GM18507 (cell line): ENCODE results near the gene ELAPOR2.
A peak's percentile ranks its signal among the peaks of the same experiment; 100 is the strongest.
"Not testable (repeated sequence)": the region's sequence is repeated elsewhere in the genome, so short reads cannot be mapped to it uniquely, and the experiment has no call there.

Source experiments
- DNase-seq: peaks from one replicate; pipeline ENCODE4 v3.0.0; 2011; ENCODE audit warnings: low read depth; ENCODE audit not compliant: insufficient read length; ENCODE audit errors: extremely low spot score
- FAIRE-seq: peaks from 2 replicates; lab custom pipeline; 2011; peaks lifted over from hg19 to GRCh38; lab: Jason Lieb, UNC

The ELAPOR2 gene

GRCh38 chr7:87046456-87046855, 13.0 kb downstream of the ELAPOR2 start:
- FAIRE-seq (no peak), DNase-seq (no peak)

- DNase-seq, FAIRE-seq: not testable (repeated sequence)
Observed at GRCh38 chr7:87044713-87045112, 14.7 kb downstream of the ELAPOR2 start.

- FAIRE-seq, DNase-seq: not testable (repeated sequence)
Observed at GRCh38 chr7:87041586-87041985, 17.9 kb downstream of the ELAPOR2 start.

GRCh38 chr7:87039691-87040299, 19.7 kb downstream of the ELAPOR2 start:
- FAIRE-seq = not testable (repeated sequence)

GRCh38 chr7:87038993-87039690, 20.3 kb downstream of the ELAPOR2 start:
- FAIRE-seq (no peak), DNase-seq (no peak)

More at GRCh38 chr7:87039691-87040299, 19.7 kb downstream of the ELAPOR2 start:
- not testable (repeated sequence) for DNase-seq

- FAIRE-seq (no peak), DNase-seq (no peak)
Observed at GRCh38 chr7:87036985-87037384, 22.5 kb downstream of the ELAPOR2 start.

GRCh38 chr7:87032604-87033339, 26.7 kb downstream of the ELAPOR2 start:
- FAIRE-seq (no peak), DNase-seq (no peak)

- DNase-seq (no peak), FAIRE-seq (no peak)
Observed at GRCh38 chr7:87029078-87029477, 30.4 kb downstream of the ELAPOR2 start.

- DNase-seq = no peak
- no peak for FAIRE-seq
Observed at GRCh38 chr7:87028636-87029035, 30.8 kb downstream of the ELAPOR2 start.

GRCh38 chr7:87027900-87028299, 31.6 kb downstream of the ELAPOR2 start:
- DNase-seq (no peak), FAIRE-seq (peak; percentile 36)

GRCh38 chr7:87021285-87021684, 38.2 kb downstream of the ELAPOR2 start:
- FAIRE-seq = no peak

GRCh38 chr7:87016606-87017005, 42.8 kb downstream of the ELAPOR2 start:
- no peak for DNase-seq
- FAIRE-seq = no peak

More at GRCh38 chr7:87021285-87021684, 38.2 kb downstream of the ELAPOR2 start:
- no peak for DNase-seq

- DNase-seq = no peak
- FAIRE-seq = no peak
Observed at GRCh38 chr7:87013840-87014190, 45.6 kb downstream of the ELAPOR2 start.

GRCh38 chr7:87013136-87013839, 46.2 kb downstream of the ELAPOR2 start:
- FAIRE-seq (no peak), DNase-seq (no peak)
